GM10248 (cell line): ENCODE data around the gene ELOVL2.

ENCODE experiments used
- CTCF ChIA-PET: fragments of 300-600 bp; sonication (Branson Sonifier 250); formaldehyde crosslinking; extraction: SDS; loops from one replicate; lab custom pipeline; 2021; ENCODE audit warnings: antibody characterized with exemption; lab: Yijun Ruan, JAX
- POLR2A ChIA-PET: fragments of 350-650 bp; sonication (Branson Sonifier 250); formaldehyde crosslinking; extraction: SDS; loops from one replicate; lab custom pipeline; 2020; ENCODE audit warnings: antibody characterized with exemption; lab: Yijun Ruan, JAX
- DNase-seq: peaks from one replicate; pipeline ENCODE4 v3.0.0; 2012; ENCODE audit errors: extremely low spot score
- CTCF ChIP-seq: IDR thresholded peaks from 2 replicates; pipeline ENCODE4 v1.5.1; 2012; ENCODE audit warnings: mild to moderate bottlenecking, low read depth; ENCODE audit errors: extremely low read depth, missing control alignments, control extremely low read depth

Gene ELOVL2

GRCh38 chr6:11072101-11072500 is 28.0 kb upstream of the ELOVL2 start:
- CTCF ChIA-PET = interaction anchor here (1.1 to 7.9 kb wide), 3 partner anchors 10 to 118 kb away, joined by 3 to 79 read pairs (median 3); no protein-coding TSS in a partner anchor
- POLR2A ChIA-PET = no interaction called here
- DNase-seq = no peak
- no peak for TF ChIP-seq CTCF

- TF ChIP-seq CTCF = no peak
- ChIA-PET CTCF (interaction anchor here (0.5 to 7.9 kb wide), 19 partner anchors 9 to 591 kb away, joined by 3 to 79 read pairs (median 5); no protein-coding TSS in a partner anchor), POLR2A (interaction anchor here (0.6 kb wide), 1 partner anchor 127 kb away, joined by 3 read pairs; no protein-coding TSS in a partner anchor)
- no peak for DNase-seq
Observed at GRCh38 chr6:11069760-11070159, 25.7 kb upstream of the ELOVL2 start.

GRCh38 chr6:11067348-11067747 is 23.2 kb upstream of the ELOVL2 start:
- DNase-seq = no peak
- CTCF ChIA-PET = interaction anchor here (1.0 to 3.7 kb wide), 11 partner anchors 8 to 590 kb away, joined by 3 to 38 read pairs (median 4); partner anchors contain the start of gene ELOVL2
- TF ChIP-seq CTCF = no peak
- POLR2A ChIA-PET = no interaction called here

GRCh38 chr6:11066505-11067347 is 22.6 kb upstream of the ELOVL2 start:
- ChIA-PET POLR2A (no interaction called here), CTCF (interaction anchor here (1.0 to 3.7 kb wide), 13 partner anchors 9 to 590 kb away, joined by 3 to 38 read pairs (median 4); partner anchors contain the start of gene ELOVL2)
- no peak for TF ChIP-seq CTCF
- DNase-seq = no peak

GRCh38 chr6:11065436-11066202 is 21.5 kb upstream of the ELOVL2 start:
- ChIA-PET CTCF (interaction anchor here (0.8 to 3.7 kb wide), 10 partner anchors 10 to 587 kb away, joined by 3 to 38 read pairs (median 4); no protein-coding TSS in a partner anchor), POLR2A (no interaction called here)
- no peak for TF ChIP-seq CTCF
- no peak for DNase-seq

- DNase-seq = no peak
- ChIA-PET CTCF (interaction anchor here (0.8 to 3.7 kb wide), 5 partner anchors 16 to 586 kb away, joined by 3 to 38 read pairs (median 4); no protein-coding TSS in a partner anchor), POLR2A (no interaction called here)
- TF ChIP-seq CTCF = no peak
Observed at GRCh38 chr6:11064836-11065235, 20.7 kb upstream of the ELOVL2 start.
